ENCODE data around the gene ZNF764. TPM values are rescaled to one million over a fixed set of nuclear protein-coding genes. Genes with fewer than 3 reads are reported as not detected.

ZNF764 gene
- total and polyA plus RNA-seq, 9 of the 15 experiments (the other 6 are each of a cell fraction or from before 2014, with no cell fraction given), result 0.69 to 10.1 (median 4.1) TPM

GRCh38 chr16:30567991-30568638 is 9.9 kb upstream of the ZNF764 start:
- no peak overlapping the region for H2AFZ ChIP-seq (ENCODE audit: low read depth, low read length)
- H3K27ac ChIP-seq (ENCODE audit: extremely low read depth, low read depth, low read length), result no peak overlapping the region
- no peaks in the 10 kb centered on the region for H3K27me3 ChIP-seq (ENCODE audit: control insufficient read depth in 2 of 2, insufficient read depth in 2 of 2, low read length in 2 of 2)
- FAIRE-seq, result no peak
- ATAC-seq, result no peak
- intact Hi-C loops (cut with micrococcal nuclease), result no loop called here
- H3K9me3 ChIP-seq (replicated peaks; ENCODE audit: control insufficient read depth, insufficient read depth, low read depth, low read length), result no peaks in the 10 kb centered on the region
- no peak overlapping the region for H3K9ac ChIP-seq (ENCODE audit: insufficient read depth in 1 of 2, low read depth in 2 of 2, low read length in 2 of 2)
- 44% methylated on average over 6 of the region's 6 CpGs for WGBS (ENCODE audit: insufficient coverage, low coverage, missing lambda C conversion rate)
- POLR2A ChIA-PET, result interaction anchor here (0.9 to 1.3 kb wide), 3 partner anchors 10 to 18 kb away, joined by 3 to 4 read pairs (median 3); partner anchors contain the start of gene ZNF764
- peaks cover 12 to 30% of the 10 kb centered on the region in 2 experiments for H3K4me1 ChIP-seq (replicated peaks in 1 of 2; ENCODE audit: control insufficient read depth in 2 of 2, insufficient read depth in 2 of 2, low read length in 2 of 2)
- DNase-seq (ENCODE audit: extremely low read depth in 1 of 4, low spot score in 3 of 4), result no peak
- BruUV-seq (replicated peaks), result no TSS peak
- no peaks in the 10 kb centered on the region for H4K20me1 ChIP-seq (replicated peaks; ENCODE audit: control insufficient read depth, insufficient read depth, low read length)
- no peaks in the 10 kb centered on the region for H3K36me3 ChIP-seq (ENCODE audit: control insufficient read depth, insufficient read depth, low read length)
- H3K9me1 ChIP-seq (ENCODE audit: control insufficient read depth, insufficient read depth, low read length), result no peaks in the 10 kb centered on the region
- no peak overlapping the region for H3K4me2 ChIP-seq (ENCODE audit: insufficient read depth, low read length)
- CTCF ChIA-PET (ENCODE audit: low intra/inter-chr PET ratio), result no interaction called here
- H3K79me2 ChIP-seq (ENCODE audit: control insufficient read depth, insufficient read depth, low read length), result peaks cover 15% of the 10 kb centered on the region
- H3K4me3 ChIP-seq, result no peak overlapping the region
- in situ Hi-C loops (cut with MboI), result no loop called here
- peak; percentile 87 for TF ChIP-seq MEIS2 (IDR thresholded peaks at IDR 0.05; ENCODE audit: partially characterized antibody)
- 0 out of 2 replicates have a peak, but pooled peaks have one; percentile 17 for TF ChIP-seq ATF3 (IDR thresholded peaks at IDR 0.05)
- no peak for TF ChIP-seq ATF3 (CRISPR knock-in tag; conservative IDR thresholded peaks at IDR 0.05)
- no peak for TF ChIP-seq SRSF1 (IDR thresholded peaks at IDR 0.05; ENCODE audit: low read depth, low read length)
- TF ChIP-seq CEBPG (CRISPR knock-in tag; IDR thresholded peaks at IDR 0.05), result peak; percentile 67
- TF ChIP-seq CEBPG (tag; conservative IDR thresholded peaks at IDR 0.05 in 1 of 2, IDR thresholded peaks at IDR 0.05 in 1 of 2), result peak; percentile 94 to 96
- no peak for TF ChIP-seq ELF2 (CRISPR knock-in tag; IDR thresholded peaks at IDR 0.05)
- TF ChIP-seq TFAP4 (CRISPR knock-in tag; IDR thresholded peaks at IDR 0.05; ENCODE audit: borderline replicate concordance), result peak; percentile 59; the same call in 1 of the 2 replicates
- peak; percentile 83 for TF ChIP-seq PKNOX1 (IDR thresholded peaks at IDR 0.05)
- TF ChIP-seq RFX1 (IDR thresholded peaks at IDR 0.05), result peak; percentile 59; the same call in 1 of the 2 replicates
- no peak for TF ChIP-seq ZNF717 (CRISPR knock-in tag; IDR thresholded peaks at IDR 0.05)
- TF ChIP-seq GABPA (tag; conservative IDR thresholded peaks at IDR 0.05; ENCODE audit: low read depth), result peak; percentile 23; the same call in 1 of the 2 replicates
- no peak for TF ChIP-seq BRD9 (IDR thresholded peaks at IDR 0.05; ENCODE audit: low read depth, partially characterized antibody)
- TF ChIP-seq, protein P1, sequence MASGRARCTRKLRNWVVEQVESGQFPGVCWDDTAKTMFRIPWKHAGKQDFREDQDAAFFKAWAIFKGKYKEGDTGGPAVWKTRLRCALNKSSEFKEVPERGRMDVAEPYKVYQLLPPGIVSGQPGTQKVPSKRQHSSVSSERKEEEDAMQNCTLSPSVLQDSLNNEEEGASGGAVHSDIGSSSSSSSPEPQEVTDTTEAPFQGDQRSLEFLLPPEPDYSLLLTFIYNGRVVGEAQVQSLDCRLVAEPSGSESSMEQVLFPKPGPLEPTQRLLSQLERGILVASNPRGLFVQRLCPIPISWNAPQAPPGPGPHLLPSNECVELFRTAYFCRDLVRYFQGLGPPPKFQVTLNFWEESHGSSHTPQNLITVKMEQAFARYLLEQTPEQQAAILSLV (tag; IDR thresholded peaks at IDR 0.05), result peak; percentile 55
- 0 out of 2 replicates have a peak, but pooled peaks have one; percentile 23 for TF ChIP-seq GABPB1 (CRISPR knock-in tag; IDR thresholded peaks at IDR 0.05)

All from K562 (cell line).